ENCODE data around the gene PRXL2B.
"Not testable (repeated sequence)": the region's sequence is repeated elsewhere in the genome, so short reads cannot be mapped to it uniquely, and the experiment has no call there.

Gene PRXL2B

DNA sequence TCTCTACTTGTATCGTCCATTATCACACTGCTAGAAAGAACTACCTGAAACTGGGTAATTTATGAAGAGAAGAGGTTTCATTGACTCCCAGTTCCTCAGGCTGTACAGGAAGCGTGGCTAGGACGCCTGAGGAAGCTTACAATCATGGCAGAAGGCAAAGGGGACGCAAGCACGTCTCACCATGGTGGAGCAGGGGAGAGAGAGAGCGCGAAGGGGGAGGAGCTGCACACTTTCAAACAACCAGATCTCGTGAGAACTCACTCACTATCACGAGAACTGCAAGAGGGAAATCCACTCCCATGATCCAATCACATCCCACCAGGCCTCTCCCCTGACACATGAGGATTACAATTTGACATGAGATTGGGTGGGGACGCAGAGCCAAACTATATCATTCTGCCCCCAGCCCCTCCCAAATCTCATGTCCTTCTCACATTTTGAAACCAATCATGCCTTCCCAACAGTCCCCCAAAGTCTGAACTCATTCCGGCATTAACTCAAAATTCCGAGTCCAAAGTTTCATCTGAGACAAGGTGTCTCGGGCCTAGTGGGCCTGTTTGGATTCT, 38.2 kb downstream of the PRXL2B start:
- no peak for DNase-seq

DNA sequence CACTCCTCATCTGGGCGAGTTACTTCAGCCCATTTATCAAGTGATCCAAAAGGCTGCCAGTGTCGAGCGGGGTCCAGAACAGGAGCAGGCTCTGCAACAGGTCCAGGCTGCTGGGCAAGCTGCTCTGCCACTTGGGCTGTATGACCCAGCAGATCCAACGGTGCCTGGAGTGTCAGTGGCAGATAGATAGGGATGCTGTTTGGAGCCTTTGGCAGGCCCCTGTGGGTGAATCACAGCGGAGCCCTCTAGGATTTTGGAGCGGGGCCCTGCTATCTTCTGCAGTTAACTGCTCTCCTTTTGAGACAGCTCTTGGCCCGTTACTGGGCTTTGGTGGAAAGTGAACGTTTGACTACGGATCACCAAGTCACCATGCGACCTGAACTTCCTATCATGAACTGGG, 38.7 kb downstream of the PRXL2B start:
- no peak for DNase-seq

DNA sequence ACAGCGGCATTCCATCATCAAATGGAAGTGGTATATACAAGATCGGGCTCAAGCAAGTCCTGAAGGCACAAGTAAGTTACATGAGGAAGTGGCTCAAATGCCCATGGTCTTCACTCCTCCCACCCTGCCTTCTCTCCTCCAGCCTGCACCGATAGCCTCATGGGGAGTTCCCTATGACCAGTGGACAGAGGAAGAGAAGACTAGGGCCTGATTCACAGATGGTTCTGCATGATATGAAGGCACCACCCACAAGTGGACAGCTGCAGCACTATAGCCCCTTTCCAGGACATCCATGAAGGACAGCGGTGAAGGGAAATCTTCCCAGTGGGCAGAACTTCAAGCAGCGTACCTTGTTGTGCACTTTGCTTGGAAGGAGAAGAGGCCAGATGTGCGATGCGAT, 39.2 kb downstream of the PRXL2B start:
- DNase-seq = not testable (repeated sequence)

DNA sequence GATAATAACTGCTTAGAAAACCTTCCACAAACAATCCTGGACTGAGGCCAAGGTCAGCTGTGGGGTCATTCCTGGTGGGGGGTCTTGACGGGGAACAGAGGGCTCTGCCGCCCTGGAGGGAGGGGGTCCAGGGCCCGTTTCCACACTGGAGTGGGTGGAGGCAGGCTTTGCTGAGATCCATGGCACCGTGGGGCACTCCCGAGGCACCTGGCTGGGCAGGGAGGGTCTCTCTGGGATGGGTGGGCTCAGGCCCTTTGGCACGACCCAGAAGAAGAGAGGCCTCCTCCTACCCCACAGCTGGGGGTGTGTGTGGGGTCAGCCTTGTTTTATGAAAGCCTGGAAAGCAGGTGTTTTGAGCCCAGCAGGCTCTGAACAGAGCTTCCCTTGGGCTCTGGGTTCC, 41.2 kb downstream of the PRXL2B start:
- no peak for DNase-seq

DNA sequence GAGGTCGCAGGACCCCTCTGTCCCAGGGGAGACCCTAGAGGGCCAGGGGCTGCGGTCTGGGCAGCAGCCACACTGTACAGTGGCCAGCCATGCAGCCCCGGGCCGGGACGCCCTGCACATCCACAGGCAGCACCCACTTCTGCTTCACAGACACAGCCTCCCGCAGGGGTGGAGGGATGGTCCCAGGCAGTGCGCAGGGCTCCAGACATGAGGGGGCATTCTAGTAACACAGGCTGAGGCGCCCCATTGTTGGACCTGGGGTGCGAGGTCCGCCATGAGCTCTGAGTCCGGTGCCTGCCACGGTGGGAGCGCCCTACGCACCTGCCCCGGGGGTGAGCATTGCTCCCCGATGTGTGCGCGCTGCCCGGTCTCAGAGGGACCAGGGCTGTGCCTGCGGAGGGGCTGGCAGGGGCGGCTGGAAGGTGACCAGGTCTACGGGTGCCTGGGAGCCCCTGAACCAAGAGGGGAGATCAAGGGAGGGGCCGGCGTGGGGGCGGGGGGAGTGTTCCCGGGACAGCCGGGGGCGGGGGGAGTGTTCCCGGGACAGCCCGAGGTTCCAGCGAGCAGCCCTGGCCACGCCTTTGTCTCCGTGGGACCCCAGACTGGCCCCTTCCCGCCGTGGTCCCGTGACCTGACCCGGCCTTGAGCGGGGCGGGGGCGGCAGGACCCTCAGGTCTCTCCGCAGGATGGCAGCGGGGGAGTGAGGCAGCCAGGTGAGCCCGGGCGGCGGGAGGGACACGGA, 41.8 kb downstream of the PRXL2B start:
- no peak for DNase-seq

DNA sequence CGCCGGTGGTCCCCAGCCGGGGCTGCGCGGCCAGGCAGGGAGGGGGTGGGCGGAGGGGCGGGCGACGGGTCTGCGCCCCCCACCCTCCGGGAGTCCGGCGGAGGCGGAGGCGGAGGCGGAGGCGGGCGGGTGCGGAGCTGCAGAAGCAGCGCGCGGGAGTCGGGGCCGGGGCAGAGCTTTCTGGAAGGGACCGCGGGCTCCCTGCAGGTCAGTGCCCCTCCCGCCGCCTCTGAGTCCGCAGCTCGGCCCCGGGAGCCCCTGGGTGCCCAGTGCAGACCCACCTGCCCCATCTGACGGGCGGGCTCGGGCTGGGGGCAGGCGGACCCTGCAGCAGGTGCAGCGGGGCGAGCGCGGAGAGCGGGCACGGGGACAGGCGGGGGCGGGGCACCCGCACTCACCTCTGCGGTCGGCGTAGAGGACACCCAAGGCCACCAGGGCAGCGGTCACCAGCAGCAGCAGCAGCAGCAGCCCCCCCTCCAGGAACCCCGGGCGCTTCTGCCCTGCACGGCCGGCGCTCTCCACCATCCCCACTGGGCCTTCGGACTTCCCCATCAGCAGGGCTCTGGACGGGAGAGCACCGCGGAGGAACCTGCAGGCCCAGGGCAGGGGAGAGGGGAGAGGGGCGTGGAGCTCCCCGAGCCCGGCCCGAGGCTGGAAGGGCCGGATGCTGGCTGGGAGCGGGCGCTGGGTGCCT, 42.5 kb downstream of the PRXL2B start:
- DNase-seq = no peak

DNA sequence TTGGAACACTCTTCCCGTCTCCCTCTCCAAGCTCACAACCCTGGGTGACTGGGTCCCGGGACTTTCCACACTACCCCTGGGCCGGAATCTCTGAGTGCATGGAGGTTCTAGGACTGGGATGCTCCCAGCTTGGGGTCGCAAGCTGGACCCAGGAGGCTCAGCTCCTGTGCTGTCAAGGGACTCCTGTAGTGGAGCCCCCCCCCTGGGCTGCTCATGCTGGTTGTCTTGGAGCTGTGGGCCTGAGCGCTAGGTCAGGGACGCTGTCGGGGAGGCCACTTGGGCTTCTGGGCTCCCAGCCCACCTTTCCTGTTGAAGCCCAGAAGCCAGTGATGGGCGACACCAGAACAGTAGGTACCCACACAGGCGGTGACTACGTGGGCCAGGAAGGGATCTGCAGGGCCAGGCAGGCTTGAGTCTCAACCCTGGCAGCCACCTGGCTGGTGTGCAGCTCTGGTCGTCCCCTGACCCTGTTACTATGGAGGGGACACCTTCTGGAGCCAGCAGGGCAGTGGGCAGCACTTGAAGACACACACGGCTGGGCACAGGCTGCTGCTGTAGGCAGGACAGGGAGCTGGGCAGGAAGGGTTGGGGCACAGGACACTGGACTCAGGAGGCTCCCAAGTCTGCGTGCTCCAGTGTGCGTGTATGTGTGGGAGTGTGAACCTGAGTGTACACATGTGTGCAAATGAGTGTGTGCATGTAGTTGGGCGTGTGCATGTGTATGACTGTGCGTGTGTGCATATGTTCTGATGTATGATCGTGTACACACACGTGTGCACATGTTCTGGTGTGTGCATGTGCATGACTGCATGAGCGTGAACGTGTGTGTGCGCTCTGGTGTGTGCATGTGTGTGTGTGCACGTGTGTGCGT, 43.3 kb downstream of the PRXL2B start:
- no peak for DNase-seq

DNA sequence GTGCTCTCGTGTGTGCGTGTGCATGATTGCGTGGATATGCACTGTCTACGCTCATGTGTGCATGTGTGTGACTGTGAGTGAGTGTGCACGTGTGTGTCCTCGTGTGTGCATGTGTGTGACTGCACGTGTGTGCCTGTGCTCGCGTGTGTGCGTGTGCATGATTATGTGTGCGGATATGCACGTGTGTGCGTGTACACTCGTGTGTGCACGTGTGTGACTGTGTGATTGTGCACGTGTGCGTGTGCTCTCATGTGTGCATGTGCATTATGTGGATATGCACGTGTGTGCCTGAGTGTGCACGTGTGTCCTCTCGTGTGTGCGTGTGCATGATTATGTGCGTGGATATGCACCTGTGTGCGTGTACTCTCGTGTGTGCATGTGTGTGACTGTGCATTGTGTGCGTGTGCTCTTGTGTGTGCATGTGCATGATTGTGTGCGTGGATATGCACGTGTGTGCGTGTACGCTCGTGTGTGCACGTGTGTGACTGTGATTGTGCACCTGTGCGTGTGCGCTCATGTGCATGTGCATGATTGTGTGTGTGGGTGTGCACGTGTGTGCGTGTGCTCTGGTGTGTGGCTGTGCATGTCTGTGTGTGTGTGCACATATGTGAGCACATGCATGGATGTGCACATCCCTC, 44.0 kb downstream of the PRXL2B start:
- DNase-seq = no peak

DNA sequence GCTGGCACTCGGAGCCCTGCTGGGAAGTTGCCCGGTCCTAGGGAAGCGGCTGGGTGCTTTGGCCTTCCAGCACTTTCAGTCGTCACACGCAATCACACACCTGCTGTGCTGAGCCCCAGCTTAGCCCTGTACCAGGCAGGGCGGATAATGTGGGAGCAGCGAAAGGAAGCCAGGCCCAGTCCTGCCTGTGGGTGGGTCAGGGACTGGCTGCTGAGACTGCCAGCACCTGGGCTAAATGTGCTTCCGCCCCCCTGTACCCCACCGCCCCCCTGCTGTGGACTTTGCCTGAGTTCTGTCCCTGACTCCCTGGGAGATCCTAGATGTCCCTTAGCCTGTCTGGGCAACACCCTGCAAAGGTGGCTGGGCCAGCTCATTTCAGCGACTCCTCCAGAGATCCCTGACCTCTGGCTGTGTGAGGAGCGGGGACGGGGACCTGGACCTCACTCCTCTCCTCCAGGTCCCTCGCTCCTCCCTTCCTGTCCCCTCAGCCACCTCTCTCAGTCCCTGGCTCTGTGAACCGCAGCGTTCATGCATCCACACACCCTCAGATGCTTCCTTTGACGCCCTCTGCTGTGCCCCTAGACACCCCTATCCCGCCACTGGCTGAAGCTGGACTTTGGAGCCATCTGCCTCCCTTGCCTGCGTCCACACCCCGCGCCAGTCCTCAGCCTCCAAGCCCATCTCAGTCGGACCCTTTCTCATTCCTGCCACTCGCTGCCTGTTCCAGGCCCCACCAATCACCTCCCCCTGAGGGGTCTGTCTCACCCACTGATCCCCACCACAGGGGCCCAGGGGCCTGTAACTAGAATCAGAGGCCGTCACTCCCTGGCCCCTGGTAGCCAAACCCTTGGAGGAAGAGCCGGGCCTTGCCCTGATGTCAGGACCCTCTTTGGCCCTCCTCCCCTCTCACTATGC, 44.8 kb downstream of the PRXL2B start:
- DNase-seq = no peak

DNA sequence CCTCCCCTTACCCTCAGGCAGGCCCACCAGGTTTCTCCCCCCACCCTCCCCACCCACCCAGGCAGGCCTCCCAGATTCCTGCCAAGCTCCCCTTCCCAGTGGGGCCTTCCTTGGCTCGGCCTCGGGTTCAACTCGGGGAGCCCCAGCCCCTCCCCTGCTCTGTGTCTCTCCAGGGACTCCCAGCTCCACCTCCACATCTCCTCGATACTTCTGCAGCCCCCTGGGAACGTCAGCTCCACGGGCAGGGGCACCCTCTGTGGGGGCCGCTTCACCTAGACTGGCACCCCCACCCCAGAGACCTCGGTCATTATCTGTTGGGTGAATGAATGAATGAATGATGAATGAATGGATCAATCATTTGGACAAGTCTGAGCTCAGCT, 45.5 kb downstream of the PRXL2B start:
- no peak for DNase-seq

DNA sequence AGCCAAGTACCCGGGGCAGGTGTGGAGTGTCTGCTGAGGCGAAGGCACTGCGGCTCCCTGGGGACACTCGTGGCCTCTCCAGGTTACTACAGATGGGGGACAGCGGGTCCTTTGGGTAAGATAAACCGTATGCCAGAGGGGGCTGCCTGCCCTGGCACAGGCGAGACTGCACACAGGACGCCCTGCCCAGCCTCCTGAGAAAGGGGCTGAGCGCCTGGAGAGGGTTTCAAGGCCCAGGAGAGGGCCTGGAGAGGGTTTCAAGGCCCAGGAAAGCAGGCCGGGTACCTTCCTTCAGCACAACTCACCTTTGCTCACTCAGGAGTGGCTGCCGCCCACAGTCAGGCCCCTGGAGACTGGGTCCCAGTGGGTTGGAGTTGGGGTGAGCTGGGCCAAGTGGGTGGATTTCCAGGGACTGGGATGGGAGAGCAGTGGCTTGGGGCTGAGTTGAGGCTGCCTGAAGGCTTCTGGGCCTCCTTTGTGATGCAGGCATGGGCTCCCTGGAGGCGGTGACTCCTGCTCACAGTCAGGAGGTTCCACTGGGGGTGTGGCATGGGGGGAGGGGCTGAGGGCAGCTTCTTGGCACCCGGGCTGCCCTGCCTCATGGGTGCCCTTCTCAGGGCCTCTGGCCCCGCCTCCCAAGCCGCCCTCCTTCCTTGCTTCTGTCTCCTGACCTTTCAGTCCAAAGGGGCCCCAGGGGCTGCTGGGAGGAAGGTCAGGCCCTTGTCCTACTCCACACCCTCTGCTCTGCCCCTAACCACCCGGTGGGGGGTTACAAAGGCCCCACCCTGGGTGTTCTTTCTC, 46.2 kb downstream of the PRXL2B start, which contains the start of gene MMEL1:
MMEL1 (minus strand) TSS at position 456 of the 801 bp plus-strand sequence. CDS start 3,532 bp downstream, outside the sequence.
- DNase-seq = no peak

DNA sequence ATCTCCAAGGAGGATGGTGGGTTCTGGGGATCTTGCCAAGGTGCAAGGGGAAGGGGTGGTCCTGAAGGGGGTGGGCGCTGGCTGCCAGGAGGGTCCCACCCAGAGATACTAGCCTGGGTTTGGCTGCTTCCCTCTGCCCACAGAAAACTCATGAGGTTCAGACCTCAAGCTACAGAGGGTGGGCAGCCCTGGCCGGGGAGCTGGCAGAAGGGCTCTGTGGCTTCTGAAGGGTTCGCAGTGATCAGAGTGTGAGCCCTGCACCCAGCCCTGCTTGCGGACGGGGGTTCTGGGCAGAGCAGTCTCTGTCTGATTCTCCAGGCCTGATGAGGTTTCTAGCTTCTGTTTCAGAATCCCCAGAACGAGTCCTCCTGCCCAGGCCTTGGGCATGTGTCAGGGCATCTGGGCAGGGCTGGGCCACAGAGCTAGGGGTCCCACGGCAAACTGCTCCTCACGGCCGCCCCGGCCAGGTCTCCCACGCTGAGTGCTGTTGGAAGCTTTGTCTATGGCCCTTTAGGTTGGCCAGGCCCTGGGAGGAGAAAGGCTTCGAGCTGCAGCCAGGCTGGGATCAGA, 46.9 kb downstream of the PRXL2B start:
- no peak for DNase-seq

DNA sequence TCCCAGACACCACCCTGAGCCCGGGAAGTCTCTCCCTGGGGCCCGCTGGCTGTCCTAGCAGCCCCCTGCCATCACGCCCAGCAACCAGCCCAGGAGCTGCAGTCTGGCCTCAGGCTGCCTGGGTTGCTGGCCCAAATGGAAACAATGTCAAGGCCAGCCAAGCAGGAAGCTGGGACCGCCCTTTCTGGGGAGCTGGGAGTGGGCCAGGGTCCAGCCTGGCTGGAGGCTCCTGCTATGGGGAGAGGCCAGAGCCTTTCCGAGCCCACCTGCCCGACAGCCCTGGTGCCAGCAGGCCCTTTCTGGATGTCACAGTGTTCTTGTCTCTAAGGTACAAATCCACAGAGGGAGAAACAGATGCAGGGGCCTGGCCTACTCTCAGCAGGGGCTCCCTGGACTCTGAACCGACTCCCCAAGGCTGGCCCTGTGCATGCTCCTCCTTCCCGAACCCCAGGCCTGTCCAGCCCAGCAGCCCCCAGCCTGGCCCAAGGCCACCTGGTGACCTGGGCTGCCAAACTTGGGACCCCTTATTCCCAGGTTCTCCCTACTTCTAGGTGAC, 47.4 kb downstream of the PRXL2B start:
- no peak for DNase-seq

DNA sequence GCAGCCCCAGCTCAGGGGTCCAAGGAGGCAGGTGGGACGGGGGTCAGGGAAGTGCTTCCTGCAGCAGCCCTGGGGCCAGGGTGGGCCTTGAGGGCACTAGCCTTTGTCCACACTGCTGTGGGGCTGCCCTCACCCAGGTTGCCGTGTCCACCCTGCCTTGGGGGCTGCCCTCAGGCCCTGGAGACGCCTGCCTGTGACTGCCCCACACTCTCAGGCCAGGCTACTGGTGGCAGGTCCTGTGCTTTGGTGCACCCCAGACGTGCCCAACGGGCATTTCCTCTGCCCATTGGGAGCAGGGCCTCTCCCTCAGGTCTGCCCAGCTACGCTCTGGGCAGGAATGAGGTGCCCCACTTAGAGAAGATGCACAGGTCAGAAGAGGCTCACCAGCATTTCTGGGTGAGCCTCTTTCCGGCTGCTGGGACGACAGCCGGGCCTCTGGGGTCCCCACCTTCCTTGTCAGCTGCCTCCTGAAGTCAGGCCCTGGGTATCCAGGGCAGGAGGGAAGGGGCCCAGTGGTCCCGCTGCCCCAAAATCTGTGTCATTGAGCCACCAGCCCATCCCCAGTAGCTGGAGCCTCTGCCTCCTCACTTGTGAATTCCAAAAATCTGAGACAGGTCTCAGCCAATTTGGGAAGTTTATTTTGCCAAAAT, 48.9 kb downstream of the PRXL2B start:
- DNase-seq = no peak

DNA sequence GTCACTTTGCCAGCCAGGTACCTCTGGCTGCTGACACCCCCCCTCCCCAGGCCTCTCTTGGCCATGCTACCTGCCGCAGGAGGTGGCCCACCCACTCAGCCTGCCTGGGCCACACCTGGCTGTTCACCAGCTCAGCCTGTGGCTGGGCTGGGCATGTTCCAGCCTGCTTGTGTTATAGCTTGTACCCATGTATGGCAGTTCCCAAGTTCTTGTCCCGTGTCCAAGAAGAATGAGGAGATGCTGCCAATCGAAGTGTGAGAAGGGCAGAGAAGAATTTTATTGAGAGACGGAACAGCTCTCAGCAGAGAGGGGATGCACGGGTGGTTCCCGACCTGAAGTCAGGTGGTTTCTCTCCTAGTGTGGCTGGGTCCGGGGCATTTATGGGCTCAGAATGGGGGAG, 50.2 kb downstream of the PRXL2B start:
- no peak for DNase-seq

DNA sequence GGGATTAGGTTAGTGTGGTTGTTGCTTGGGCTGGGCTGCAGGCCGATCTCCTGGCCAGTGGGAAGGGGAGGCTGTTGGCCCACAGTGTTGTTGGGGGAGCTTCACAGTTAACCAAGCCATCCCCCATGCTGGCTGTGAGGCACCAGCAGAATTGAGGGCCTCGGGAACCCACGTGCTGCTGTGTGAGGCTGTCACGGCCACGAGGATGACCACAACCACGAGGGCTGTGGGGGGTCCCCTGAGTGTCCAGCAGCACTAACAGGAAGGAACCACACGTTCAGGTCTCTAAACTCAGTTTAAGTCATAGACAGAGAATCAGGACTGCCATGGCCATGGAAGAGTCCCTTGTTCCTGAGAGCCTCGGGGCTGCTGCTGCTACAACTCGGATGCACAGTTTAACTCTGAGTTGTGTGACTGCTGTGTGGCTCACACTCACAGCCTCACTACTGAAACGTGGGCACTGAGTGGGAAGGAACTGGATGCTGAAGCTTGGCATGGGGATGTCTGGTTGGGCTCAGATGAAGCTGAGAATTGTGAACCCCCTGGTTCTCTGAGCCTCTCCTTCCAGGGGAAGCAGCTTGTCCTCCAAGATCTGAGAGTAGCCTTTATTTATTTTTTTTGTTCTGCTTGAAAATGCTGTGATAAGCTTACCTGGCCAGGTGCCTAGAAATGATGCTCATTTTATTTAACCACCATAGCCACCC, 51.0 kb downstream of the PRXL2B start:
- DNase-seq = no peak

DNA sequence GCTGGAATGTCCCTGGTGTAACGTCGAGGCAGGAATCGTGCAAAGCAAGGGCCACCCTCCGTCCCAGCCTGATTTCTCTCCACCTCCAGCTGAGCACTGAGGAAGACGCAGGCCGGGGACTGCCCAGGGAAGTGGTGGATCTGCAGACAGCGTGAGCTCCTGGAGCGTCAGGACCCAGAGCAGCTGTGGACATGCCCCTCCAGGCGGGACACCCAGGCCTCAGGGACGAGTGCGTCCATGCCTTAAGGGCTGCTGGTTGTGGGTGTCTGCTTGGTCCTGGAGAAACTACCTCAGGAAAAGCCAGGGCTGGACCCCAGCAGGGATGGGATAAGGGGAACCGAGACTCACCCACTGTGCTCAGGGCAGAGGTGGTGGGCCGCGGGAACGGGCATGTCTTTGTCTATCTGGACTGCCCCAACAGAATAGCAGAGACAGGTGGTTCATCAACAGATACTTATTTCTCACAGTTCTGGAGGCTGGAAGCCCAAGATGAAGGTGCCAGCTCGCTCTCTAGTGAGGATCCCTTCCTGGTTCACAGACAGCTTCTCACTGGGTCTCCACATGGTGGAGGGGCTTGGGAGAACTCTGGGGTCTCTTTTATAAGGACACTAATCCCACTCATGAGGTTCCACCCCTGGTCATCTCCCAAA, 52.0 kb downstream of the PRXL2B start:
- no peak for DNase-seq

DNA sequence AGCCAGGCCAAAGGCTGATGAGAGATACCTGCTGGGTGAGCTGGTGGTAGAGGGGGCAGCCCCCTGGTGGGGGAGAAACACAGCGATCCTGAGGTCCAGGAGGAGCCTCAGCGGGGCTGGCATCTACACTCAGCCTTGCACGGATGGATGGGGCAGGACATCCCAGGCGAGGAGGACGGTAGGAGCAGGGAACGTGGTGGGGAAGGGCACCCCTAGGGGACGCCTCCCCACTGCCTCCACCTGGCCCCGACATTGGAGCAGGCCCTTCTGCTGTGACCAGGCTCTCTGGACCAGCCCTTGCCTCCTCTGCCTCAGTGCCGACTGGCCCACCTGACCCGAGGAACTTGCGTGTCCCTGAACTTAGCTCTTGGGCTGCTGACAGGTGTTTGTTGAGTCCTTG, 52.6 kb downstream of the PRXL2B start:
- no peak for DNase-seq

Data from NCI-H2107 (cell line).